ENCODE data around the gene TOR2A. TPM values are rescaled to one million over a fixed set of nuclear protein-coding genes. Genes with fewer than 3 reads are reported as not detected.

The TOR2A gene
- total RNA-seq, 3 donors from 2014 or later, result 19.7 to 30.2 (median 28.2) TPM

DNA sequence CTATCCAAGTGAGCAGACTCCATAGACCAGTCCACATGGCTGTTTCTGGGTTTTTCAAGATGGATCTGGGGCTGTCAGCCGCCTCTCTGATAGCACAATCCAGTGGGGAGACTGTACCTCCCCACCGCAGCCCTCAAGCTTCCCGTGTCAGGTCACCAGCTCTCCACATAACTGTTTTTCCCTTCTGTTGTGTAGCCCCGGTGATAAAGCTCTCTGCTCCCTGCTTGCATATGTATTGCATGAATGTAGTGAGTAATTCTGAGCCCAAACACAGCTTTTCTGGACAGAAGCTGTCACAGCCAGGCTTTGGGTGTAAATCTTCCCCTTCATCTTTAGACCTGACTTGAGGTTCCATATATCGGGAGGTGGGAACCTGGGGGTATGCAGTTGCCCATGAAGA, 51.4 kb downstream of the TOR2A start:
- Histone ChIP-seq H3K4me1 (ENCODE audit: low read depth) (no peaks in the 10 kb centered on the region), H3K36me3 (ENCODE audit: low read depth) (no peaks in the 10 kb centered on the region), H3K4me3 (no peak overlapping the region), H3K9me3 (no peaks in the 10 kb centered on the region)
- TF ChIP-seq, protein P1, sequence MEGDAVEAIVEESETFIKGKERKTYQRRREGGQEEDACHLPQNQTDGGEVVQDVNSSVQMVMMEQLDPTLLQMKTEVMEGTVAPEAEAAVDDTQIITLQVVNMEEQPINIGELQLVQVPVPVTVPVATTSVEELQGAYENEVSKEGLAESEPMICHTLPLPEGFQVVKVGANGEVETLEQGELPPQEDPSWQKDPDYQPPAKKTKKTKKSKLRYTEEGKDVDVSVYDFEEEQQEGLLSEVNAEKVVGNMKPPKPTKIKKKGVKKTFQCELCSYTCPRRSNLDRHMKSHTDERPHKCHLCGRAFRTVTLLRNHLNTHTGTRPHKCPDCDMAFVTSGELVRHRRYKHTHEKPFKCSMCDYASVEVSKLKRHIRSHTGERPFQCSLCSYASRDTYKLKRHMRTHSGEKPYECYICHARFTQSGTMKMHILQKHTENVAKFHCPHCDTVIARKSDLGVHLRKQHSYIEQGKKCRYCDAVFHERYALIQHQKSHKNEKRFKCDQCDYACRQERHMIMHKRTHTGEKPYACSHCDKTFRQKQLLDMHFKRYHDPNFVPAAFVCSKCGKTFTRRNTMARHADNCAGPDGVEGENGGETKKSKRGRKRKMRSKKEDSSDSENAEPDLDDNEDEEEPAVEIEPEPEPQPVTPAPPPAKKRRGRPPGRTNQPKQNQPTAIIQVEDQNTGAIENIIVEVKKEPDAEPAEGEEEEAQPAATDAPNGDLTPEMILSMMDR (IDR thresholded peaks at IDR 0.05), result no peak
- intact Hi-C loops (cut with DNase I, micrococcal nuclease), result no loop called here
- no peak for DNase-seq
- ATAC-seq, result no peak

DNA sequence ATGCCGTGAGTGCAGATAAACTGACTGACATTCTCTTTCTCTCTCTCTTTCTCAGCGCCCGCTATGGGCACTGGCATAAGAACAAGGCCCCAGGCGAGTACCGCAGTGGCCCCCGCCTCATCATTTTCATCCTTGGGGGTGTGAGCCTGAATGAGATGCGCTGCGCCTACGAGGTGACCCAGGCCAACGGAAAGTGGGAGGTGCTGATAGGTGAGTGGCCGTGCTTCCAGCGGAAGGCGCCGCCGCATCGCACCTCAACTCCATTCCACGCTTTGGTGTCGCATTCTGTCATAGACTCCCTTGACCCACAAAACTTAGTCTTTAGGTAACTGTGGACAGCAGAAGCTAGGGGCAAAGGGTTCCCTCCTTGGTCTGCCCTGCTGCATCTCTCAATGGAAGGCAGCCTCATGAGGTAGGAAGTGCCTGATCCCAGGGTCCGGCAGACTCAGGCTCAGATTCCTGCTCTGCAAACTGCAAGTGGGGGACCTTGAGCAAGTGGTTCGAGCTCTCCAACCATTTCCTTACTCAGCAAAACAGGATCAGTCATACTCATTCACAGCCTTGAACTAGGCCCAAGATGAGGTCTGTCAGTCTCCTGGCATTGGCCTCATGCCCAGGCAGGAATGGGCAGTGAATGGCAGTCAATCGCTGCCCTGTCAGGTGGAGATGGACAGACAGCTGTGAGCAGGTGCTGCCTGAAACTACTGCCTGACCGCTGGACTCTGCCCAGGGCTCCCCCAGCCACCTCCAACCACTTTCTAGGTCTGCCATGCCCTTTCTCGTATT, 52.5 kb downstream of the TOR2A start:
- DNase-seq (no peak), ATAC-seq (no peak)
- TF ChIP-seq, protein P1 (IDR thresholded peaks at IDR 0.05), result no peak
- intact Hi-C loops (cut with DNase I, micrococcal nuclease), result no loop called here
- Histone ChIP-seq H3K36me3 (ENCODE audit: low read depth) (no peaks in the 10 kb centered on the region), H3K4me3 (no peak overlapping the region), H3K4me1 (ENCODE audit: low read depth) (no peaks in the 10 kb centered on the region), H3K9me3 (no peaks in the 10 kb centered on the region)

Other genes starting within 250 kb of the TOR2A start
- 10 to 100 TPM; 11.8 to 37.1 (median 17.1) TPM for gene STXBP1, start 123.0 kb downstream of the TOR2A start, total RNA-seq
- under 1 TPM in 2 of 3 donors, not detected in 1; 0.12 to 0.28 TPM for gene CFAP157, start 28.3 kb downstream of the TOR2A start, total RNA-seq
- gene PTRH1, start 19.6 kb downstream of the TOR2A start, total RNA-seq, result 10 to 100 TPM in 2 of 3 donors, 1 to 10 TPM in 1; 5.1 to 10.5 (median 10.3) TPM
- under 1 TPM in 1 of 3 donors, not detected in 2; 0.31 TPM for gene TTC16, start 19.2 kb downstream of the TOR2A start, total RNA-seq
- gene SH2D3C, start 43.4 kb upstream of the TOR2A start, total RNA-seq, result 1 to 10 TPM; 3.2 to 7.4 (median 4.7) TPM
- gene CDK9, start 50.7 kb upstream of the TOR2A start, total RNA-seq, result 100 to 1,000 TPM in 1 of 3 donors, 10 to 100 TPM in 2; 67.8 to 111 (median 75.9) TPM
- gene FPGS, start 67.6 kb upstream of the TOR2A start, total RNA-seq, result 10 to 100 TPM; 41.0 to 46.5 (median 41.3) TPM
- 10 to 100 TPM; 18.3 to 35.5 (median 34.8) TPM for gene ENG, start 119.4 kb upstream of the TOR2A start, total RNA-seq
- gene AK1, start 142.4 kb upstream of the TOR2A start, total RNA-seq, result 100 to 1,000 TPM in 2 of 3 donors, 10 to 100 TPM in 1; 66.7 to 157 (median 106) TPM
- 100 to 1,000 TPM; 121 to 266 (median 175) TPM for gene ST6GALNAC6, start 164.3 kb upstream of the TOR2A start, total RNA-seq
- 10 to 100 TPM; 31.0 to 39.2 (median 37.2) TPM for gene ST6GALNAC4, start 181.7 kb upstream of the TOR2A start, total RNA-seq
- 1 to 10 TPM in 2 of 3 donors, under 1 TPM in 1; 0.58 to 1.9 (median 1.1) TPM for gene PIP5KL1, start 195.5 kb upstream of the TOR2A start, total RNA-seq
- 10 to 100 TPM; 23.0 to 30.4 (median 29.4) TPM for gene DPM2, start 202.6 kb upstream of the TOR2A start, total RNA-seq
- gene EEIG1, start 245.7 kb upstream of the TOR2A start, total RNA-seq, result 100 to 1,000 TPM; 127 to 168 (median 144) TPM